ENCODE measurements around the gene SENP3.

DNA sequence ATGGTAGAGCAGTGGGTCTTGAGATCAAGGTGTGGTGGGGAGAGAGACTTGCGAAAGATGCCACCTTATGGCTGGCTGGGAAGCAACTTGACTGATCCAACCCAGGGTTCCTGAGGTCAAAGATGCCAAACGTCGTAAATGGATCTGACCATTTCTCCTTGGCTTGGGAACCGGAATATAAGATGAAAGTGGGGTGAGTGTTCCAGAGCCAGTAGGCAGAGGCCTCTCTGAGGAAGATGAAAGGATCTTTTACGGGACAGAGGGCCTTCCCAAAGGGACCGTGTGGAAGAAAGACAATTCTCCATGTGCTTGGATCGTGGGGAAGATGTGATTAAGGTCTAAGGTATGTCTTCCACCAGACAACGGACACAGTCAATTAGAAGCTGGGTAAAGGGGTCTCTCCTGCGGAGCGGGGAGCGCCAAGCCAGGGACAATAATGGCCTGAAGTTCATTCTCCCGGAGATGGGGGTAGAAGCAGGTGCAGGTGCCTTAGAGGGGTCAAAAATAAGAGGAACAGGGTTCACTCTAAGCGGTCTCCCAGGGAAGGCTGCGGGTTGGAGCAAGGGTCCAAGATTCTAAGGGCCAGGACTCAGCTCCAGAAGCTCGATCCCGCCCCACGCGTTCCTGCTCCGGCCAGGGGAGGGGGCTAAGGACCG, 52.2 kb downstream of the SENP3 start:
- TF ChIP-seq, protein P1, sequence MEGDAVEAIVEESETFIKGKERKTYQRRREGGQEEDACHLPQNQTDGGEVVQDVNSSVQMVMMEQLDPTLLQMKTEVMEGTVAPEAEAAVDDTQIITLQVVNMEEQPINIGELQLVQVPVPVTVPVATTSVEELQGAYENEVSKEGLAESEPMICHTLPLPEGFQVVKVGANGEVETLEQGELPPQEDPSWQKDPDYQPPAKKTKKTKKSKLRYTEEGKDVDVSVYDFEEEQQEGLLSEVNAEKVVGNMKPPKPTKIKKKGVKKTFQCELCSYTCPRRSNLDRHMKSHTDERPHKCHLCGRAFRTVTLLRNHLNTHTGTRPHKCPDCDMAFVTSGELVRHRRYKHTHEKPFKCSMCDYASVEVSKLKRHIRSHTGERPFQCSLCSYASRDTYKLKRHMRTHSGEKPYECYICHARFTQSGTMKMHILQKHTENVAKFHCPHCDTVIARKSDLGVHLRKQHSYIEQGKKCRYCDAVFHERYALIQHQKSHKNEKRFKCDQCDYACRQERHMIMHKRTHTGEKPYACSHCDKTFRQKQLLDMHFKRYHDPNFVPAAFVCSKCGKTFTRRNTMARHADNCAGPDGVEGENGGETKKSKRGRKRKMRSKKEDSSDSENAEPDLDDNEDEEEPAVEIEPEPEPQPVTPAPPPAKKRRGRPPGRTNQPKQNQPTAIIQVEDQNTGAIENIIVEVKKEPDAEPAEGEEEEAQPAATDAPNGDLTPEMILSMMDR (conservative IDR thresholded peaks at IDR 0.05; ENCODE audit: low read depth, low read length) = no peak
- TF ChIP-seq POLR2A (IDR thresholded peaks at IDR 0.05; ENCODE audit: low read depth, low read length) = no peak

Data from IMR-90 (cell line).